Thoracic aorta (tissue), 2 donors: ENCODE data around the gene SELL. TPM values are rescaled to one million over a fixed set of nuclear protein-coding genes. Genes with fewer than 3 reads are reported as not detected.

Source experiments
- ATAC-seq: fragments of 150-250 bp; one replicate; pipeline ENCODE4 v1.8.0; 2017; ENCODE audit warnings: low read depth; ENCODE audit not compliant: insufficient number of reproducible peaks, low FRiP score
- DNase-seq: peaks from one replicate; pipeline ENCODE4 v3.0.0-alpha.2; 2020; ENCODE audit warnings: low spot score
- H3K27ac ChIP-seq, 2 donors: fragments of 200-600 bp; sonication (generic); 1 replicate in 1 of 2; 2 replicates in 1 of 2; pipeline ENCODE4 v1.5.1; 2016; ENCODE audit warnings: mild to moderate bottlenecking in 2 of 2, moderate library complexity in 2 of 2
- H3K27me3 ChIP-seq: fragments of 200-600 bp; sonication (generic); replicated peaks from 2 replicates; pipeline ENCODE4 v1.6.0; 2016; ENCODE audit warnings: mild to moderate bottlenecking; ENCODE audit not compliant: insufficient read depth
- H3K36me3 ChIP-seq: fragments of 200-600 bp; sonication (generic); one replicate; pipeline ENCODE4 v1.5.1; 2016
- H3K4me1 ChIP-seq, 2 donors: fragments of 200-600 bp; sonication (generic); 1 replicate in 1 of 2; 2 replicates in 1 of 2; pipeline versions ENCODE4 v1.5.1 to v1.6.0; 2016; ENCODE audit warnings: low read depth in 2 of 2, mild to moderate bottlenecking in 1 of 2; ENCODE audit not compliant: control insufficient read depth in 1 of 2
- H3K4me3 ChIP-seq: fragments of 200-600 bp; sonication (generic); 2 replicates; pipeline ENCODE4 v1.5.1; 2016; ENCODE audit warnings: mild to moderate bottlenecking
- H3K9me3 ChIP-seq: fragments of 200-600 bp; sonication (generic); 2 replicates; pipeline ENCODE4 v1.5.1; 2016
- total RNA-seq, 2 donors: library from RNA; depleted of rRNA; stranded (reverse); fragments of >200 nt; gene quantifications; one replicate each; pipeline versions ENCODE4 v1.1.0 to v1.2.3, GENCODE V29; 2016
- TF ChIP-seq, protein P1 (sequence below): fragments of 200-600 bp; sonication (generic); IDR thresholded peaks from one replicate; pipeline ENCODE4 v1.5.1; 2019; ENCODE audit warnings: antibody characterized with exemption

The SELL gene
- total RNA-seq, 2 donors from 2014 or later: 4.2 to 8.5 TPM

DNA sequence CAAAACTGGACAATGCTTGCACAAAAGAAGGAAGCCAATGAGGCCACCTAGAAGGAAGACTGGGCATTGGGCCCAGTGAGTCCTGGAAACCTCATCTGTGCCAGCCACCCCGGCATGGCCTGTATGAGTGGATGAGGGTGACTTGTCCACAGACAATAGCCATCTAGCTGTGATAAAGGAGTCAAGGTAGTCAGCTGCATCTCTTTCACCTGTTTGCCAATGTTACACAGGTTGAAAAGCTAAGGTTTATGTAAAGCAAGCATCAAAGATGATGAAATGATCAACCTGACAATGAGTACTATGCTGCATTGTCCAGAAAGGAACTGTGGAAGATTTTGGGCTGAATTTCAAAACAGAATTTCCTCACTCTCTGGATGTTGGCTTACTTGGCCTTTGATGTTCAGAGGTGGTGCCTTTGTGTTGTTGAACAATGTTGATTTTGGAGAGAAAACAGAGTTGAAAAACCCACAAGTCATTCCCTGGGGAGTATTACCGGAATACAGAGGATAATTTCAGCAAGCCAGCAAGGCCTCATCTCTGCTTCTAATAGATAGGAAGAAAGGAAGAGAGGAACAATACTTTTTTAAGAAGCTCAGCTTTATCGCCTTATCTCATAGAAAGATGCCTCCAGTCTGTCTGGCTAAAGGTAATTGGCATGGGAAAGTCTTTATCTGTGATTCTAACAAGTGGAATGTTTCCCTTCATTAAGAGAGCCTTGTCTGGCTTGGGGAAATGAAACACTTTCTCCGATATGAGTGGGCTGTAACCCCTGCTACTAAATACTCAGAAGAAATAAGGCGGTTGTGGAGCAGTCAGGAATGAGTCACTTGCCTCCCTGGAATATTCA lies 33.8 kb upstream of the SELL start:
- peaks cover 5 to 15% of the 10 kb centered on the region in 2 donors for H3K4me1 ChIP-seq
- TF ChIP-seq, protein P1, sequence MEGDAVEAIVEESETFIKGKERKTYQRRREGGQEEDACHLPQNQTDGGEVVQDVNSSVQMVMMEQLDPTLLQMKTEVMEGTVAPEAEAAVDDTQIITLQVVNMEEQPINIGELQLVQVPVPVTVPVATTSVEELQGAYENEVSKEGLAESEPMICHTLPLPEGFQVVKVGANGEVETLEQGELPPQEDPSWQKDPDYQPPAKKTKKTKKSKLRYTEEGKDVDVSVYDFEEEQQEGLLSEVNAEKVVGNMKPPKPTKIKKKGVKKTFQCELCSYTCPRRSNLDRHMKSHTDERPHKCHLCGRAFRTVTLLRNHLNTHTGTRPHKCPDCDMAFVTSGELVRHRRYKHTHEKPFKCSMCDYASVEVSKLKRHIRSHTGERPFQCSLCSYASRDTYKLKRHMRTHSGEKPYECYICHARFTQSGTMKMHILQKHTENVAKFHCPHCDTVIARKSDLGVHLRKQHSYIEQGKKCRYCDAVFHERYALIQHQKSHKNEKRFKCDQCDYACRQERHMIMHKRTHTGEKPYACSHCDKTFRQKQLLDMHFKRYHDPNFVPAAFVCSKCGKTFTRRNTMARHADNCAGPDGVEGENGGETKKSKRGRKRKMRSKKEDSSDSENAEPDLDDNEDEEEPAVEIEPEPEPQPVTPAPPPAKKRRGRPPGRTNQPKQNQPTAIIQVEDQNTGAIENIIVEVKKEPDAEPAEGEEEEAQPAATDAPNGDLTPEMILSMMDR: no peak
- ATAC-seq (no peak), DNase-seq (no peak)
- H3K27me3 ChIP-seq: no peaks in the 10 kb centered on the region
- no peaks in the 10 kb centered on the region for H3K9me3 ChIP-seq
- no peaks in the 10 kb centered on the region for H3K36me3 ChIP-seq
- H3K27ac ChIP-seq: no peak overlapping the region
- H3K4me3 ChIP-seq: no peak overlapping the region

DNA sequence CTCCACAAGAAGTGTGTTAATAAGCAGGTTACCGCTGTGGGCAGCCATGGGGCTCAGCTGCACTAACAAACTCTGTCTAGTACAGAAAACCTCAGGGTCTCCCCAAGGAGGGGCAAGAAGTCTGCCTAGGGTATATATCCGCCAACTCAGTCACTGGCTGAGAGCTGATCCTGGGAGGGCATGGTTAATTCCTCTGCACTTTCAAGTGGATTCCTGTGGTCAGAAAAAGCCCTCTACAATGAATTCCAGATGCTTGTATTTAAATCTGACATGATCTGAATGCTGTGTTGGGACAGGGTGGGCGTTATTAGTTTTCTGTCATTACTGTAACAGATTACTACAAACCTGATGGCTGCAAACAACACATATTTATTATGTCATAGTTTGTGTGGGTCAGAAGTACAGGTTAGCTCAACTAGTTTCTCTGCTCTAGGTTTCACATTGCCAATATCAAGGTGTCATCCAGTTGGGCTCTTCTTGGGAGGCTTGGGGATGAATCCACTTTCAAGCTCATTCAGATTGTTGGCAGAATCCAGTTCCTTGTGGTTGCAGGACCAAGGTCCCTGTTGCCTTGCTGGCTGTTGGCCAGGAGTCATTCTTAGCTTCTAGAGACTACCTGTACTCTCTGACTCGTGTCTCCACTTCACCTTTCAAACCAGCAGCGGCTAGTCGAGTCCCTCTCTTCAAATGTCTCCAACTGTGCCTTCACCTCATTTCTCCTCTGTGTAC lies 30.4 kb upstream of the SELL start:
- TF ChIP-seq, protein P1: no peak
- Histone ChIP-seq H3K36me3 (no peaks in the 10 kb centered on the region), H3K4me3 (no peak overlapping the region), H3K4me1 (peaks cover 6 to 15% of the 10 kb centered on the region in 2 donors), H3K9me3 (no peaks in the 10 kb centered on the region), H3K27ac (no peak overlapping the region), H3K27me3 (no peaks in the 10 kb centered on the region)
- DNase-seq (no peak), ATAC-seq (no peak)

DNA sequence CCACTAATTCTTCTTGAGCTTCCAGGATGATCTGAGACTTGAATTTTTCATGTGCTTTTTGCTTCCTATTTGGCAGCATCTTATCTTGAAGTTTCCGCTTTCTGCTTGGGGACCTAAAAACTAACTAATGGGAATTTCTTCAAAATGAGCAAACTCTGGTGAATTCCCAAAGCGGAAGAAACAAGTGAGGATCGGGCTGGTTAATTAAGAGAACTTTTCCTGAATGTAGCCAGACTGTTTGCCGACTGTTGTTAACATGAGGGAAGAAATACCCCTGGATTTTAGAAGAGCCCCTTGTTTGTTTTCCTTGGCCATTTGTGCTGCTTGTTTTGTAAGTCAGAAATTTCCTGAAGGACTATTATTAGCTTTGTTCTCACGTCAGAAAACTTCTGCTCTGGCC lies 28.6 kb upstream of the SELL start:
- TF ChIP-seq, protein P1: no peak
- Histone ChIP-seq H3K27me3 (no peaks in the 10 kb centered on the region), H3K36me3 (no peaks in the 10 kb centered on the region), H3K4me1 (peaks cover 6 to 15% of the 10 kb centered on the region in 2 donors), H3K4me3 (peak overlapping the region; percentile 49), H3K9me3 (no peaks in the 10 kb centered on the region), H3K27ac (peak overlapping the region; percentile 26 to 58)
- ATAC-seq (no peak), DNase-seq (no peak)

DNA sequence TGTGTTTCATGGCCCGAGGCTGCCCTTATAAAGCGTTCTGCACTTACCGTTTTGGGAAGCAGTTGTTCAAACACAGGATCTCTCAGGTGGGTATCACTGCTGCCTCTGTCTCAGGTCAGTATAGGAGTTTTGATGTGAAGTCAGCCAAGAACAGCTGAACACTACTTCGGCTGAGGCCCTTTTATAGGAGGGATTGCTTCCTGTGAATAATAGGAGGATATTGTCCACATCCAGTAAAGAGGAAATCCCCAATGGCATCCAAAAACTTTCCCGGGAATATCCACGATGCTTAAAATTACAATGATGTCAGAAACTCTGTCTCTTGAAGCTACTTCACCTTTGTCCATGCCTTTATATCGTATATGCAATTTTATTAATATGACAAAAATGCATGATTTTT lies 22.5 kb upstream of the SELL start, which contains the start of gene SELE:
SELE (minus strand) TSS at position 156 of the 400 bp plus-strand sequence. CDS start 467 bp downstream, outside the sequence.
- DNase-seq: no peak
- Histone ChIP-seq H3K27ac (no peak within 1 kb of the TSS), H3K9me3 (no peaks in the 10 kb centered on the region), H3K27me3 (no peaks in the 10 kb centered on the region), H3K4me1 (no peaks in the 10 kb centered on the region), H3K36me3 (no peaks in the 10 kb centered on the region), H3K4me3 (no peak within 1 kb of the TSS)
- no peak for ATAC-seq
- TF ChIP-seq, protein P1: no peak

DNA sequence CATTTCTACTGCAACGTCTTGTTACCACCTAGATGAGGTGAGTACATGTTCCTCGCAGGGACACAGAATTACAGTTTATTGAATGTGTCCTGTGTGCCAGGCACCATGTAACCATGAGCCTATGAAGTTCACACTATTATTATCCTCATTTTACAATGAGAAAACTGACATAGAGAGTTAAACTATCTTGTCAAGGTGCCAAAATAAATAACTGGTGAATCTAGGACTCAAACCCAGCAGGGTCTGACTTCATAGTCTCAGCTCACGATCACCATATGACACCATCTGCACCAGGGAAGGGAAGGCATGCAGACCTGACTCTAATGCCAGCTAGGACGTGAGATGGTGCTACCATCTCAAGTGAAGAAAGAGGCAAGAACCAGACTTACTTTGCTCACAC lies 20.0 kb upstream of the SELL start:
- TF ChIP-seq, protein P1: no peak
- Histone ChIP-seq H3K27ac (no peak overlapping the region), H3K4me1 (no peaks in the 10 kb centered on the region), H3K27me3 (no peaks in the 10 kb centered on the region), H3K4me3 (no peak overlapping the region), H3K9me3 (no peaks in the 10 kb centered on the region), H3K36me3 (no peaks in the 10 kb centered on the region)
- ATAC-seq: no peak
- no peak for DNase-seq
